ENCODE results near the gene SERPINA3.
A peak's percentile ranks its signal among the peaks of the same experiment; 100 is the strongest.
"Not testable (repeated sequence)": the region's sequence is repeated elsewhere in the genome, so short reads cannot be mapped to it uniquely, and the experiment has no call there.

SERPINA3 gene

DNA sequence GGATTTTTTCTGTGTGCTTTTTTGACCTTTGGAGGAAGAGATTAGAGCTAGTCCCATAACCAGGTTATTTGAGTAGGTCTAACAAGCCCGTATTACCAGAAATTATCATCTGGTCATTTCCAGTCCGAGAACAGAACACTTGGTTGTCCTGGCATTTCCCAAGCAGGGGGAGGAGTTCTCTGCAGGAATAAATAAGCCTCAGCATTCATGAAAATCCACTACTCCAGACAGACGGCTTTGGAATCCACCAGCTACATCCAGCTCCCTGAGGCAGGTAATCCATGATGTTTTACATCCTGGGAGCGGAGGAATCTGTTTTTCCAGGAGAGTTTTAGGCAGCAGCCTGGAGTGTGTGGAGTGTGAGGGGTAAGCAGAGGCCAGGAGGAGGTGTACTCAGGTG, at the start of gene SERPINA3:
Gene SERPINA3, plus strand, starts transcription at position 218 of the 400 bp plus-strand sequence. CDS start 2,051 bp downstream, outside the sequence.
- DNase-seq (ENCODE audit: low spot score), result peak; percentile 77

DNA sequence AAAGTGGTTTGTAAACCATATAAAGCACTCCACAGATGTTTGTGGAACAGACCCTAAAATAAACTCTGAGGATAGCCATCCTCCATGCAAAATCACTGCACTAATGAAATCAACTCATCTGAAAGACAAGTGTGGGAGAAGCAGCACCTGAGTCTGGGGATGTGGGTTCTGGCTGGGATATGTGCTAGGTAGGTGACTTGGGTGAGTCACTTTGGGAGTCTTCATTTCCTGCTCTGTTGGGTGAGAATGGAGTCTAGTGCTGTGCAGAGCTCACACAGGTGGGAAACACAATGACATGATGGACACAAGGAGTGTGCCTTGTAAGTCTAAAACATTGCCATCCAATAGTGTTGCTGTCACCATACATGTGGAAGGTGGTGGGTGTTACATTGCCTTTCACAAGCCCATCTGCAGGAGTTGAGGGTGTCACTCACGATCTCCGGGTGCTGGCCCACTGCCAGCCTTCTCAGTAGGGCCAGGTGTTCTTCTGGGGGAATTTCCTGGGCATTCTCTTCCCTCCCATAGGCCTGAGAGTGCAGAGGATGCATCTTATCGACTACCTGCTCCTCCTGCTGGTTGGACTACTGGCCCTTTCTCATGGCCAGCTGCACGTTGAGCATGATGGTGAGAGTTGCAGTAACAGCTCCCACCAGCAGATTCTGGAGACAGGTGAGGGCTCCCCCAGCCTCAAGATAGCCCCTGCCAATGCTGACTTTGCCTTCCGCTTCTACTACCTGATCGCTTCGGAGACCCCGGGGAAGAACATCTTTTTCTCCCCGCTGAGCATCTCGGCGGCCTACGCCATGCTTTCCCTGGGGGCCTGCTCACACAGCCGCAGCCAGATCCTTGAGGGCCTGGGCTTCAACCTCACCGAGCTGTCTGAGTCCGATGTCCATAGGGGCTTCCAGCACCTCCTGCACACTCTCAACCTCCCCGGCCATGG, 49.0 kb upstream of the SERPINA3 start:
- DNase-seq (ENCODE audit: low spot score), result no peak

DNA sequence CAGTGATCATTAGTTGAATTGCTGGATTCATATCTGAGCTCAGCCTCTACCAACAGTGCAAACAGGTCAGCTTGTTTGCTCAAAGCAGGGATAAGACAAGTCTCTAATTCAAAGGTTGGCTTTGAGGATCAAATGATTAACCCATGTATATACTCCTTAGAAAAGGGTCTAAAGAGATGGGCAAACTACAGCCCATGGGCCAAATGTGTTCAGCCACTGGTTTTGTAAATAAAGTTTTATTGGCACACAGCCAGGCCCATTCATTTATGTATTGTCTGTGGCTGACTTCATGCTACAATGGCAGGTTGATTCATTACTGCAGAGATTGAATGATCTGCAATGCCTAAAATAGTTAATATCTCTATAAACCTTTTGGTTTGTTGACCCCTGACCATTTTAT, 47.8 kb upstream of the SERPINA3 start:
- no peak for DNase-seq (ENCODE audit: low spot score)

DNA sequence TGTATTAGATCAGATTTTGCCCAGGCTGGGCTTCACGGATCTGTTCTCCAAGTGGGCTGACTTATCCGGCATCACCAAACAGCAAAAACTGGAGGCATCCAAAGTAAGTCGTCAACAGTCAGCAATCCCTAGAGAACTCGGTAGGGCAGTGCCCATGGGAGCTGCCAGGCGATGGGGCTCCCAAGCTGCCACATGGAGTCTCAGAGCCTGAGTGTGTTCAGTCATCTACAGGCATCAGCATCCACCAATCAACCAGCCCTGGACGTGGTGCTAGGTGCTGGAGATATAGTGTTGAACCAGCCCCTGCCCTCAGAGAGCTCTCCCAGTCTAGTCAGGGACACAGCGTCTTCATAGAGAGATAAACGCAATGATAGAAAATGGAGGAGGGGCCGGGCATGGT, 44.0 kb upstream of the SERPINA3 start:
- no peak for DNase-seq (ENCODE audit: low spot score)

DNA sequence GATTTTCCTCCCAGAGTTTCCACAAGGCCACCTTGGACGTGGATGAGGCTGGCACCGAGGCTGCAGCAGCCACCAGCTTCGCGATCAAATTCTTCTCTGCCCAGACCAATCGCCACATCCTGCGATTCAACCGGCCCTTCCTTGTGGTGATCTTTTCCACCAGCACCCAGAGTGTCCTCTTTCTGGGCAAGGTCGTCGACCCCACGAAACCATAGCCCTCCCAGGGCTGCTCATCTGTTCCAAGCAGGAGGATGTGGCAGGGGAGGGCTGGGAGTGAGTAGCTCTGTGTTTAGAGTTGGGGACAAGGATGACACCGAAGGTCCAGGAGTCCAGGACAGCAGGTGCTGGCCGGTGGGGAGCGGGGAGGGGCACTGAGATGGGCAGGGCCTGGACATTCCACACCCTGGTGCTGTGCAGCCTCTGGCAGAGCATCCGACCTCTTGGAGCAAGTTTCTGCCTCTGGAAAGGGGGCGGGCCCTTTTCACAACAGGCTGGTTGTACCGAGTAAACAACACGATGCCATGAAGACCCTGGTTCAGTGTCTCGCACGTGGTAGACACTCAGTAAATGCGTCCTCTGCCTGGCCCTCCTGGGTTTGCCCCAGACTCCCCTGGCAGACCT, 42.7 kb upstream of the SERPINA3 start:
- no peak for DNase-seq (ENCODE audit: low spot score)

DNA sequence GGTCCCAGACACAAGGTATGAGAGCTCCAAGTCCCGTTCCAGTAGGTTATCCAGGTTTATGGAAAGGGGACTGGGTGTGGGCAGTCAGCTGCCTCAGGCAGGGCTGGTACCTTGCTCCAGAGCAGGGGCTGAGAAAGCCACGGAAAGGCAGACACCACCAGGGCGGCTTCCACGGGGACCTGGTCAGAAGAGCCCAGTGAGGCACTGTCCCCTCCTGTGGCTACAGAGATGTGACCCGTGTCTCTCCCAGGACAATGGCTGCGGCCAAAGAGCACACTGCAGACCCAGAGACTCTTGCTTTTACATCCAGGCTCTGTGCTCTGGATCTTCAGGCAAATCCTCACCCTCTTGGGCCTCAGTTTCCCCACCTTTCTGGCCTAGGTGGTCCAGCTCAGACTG, 42.2 kb upstream of the SERPINA3 start:
- DNase-seq (ENCODE audit: low spot score), result no peak

DNA sequence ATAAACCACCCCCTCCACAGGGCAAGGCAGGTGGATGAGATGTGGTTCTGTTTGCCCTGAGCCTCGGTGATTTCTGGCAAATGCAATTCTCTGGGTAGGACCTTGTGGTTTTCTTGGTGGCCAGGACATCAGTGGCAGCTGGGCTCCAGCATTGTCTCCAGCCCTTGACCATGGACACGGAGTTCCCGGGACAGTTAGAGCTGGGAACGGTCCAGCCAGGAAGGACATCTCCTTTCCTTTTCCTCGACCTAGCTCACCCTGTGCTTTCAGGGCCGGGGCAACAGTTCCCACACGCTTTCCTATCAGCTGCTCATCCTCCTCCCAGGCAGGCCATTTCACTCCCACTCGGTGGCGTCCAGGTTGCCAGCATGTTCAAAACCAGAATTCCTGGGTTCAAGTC, 41.8 kb upstream of the SERPINA3 start:
- no peak for DNase-seq (ENCODE audit: low spot score)

DNA sequence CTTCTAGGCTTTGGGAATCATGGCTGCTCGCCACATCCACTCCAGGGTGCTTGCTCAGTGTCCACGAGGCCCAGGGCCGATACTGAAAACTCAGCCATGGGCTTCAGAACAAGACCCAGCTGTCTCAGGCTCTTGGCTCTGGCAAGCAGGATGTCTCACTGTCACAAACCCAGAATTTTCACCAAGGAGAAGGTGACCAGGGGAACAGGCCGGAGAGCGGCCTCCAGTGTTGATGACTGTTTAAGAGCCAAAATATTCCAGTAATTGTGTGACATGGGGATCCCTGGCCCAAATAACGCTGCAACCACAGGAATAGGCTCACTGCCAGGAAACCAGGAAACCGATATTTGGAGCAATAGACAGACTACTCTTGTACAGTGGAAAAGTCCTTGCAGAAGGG, 40.8 kb upstream of the SERPINA3 start:
- peak; percentile 0 for DNase-seq (ENCODE audit: low spot score)

DNA sequence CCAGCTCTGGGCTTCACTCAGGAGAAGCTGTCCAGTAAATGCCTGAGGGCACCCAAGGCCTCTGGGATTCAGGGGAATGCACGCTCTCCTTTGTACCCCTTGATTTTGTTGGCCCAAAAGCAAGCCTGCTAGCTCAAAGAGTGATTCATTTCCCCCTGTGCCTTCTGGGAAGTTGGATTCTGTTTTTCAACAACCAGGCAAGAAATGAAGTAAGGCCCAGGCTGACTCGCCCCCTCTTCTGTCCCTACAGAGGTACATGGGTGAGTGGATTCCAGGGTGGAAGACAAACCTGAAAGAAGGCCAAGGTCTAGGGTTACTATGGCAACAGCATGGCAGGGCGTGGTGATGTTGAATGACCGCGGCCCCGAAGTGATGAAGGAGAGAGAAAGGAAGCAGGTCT, 40.2 kb upstream of the SERPINA3 start:
- no peak for DNase-seq (ENCODE audit: low spot score)

DNA sequence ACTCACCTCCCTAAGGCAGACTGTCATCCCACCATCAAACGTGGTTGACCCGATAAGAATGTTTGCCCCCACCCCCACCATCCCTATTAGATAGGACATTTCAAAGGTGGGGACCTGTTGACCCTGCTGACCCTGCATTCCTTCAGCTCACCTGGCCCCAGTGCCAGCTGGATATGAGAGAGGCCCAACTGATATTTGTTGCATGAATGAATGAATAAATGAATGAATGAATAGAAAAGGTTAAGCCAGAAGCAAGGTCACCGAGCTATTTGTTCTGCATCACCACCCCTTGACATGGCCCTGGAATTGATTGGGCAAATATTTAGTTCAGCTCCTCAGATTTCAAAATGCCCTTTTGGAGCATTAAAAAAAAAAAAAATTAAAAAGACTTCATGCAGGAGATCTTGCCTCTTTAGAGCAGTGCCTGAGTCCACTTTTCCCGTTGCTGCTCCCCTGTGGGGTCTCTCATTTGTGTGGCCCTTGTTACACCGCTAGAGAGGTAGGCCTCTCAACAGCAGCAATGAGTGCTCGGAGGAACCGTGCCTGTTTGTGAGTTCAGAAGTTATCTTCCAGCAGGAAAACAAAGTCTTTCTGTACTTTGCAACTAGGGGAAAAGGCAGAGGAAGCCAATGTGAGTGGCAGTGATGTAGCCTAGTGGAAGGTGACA, 39.4 kb upstream of the SERPINA3 start:
- no peak for DNase-seq (ENCODE audit: low spot score)

DNA sequence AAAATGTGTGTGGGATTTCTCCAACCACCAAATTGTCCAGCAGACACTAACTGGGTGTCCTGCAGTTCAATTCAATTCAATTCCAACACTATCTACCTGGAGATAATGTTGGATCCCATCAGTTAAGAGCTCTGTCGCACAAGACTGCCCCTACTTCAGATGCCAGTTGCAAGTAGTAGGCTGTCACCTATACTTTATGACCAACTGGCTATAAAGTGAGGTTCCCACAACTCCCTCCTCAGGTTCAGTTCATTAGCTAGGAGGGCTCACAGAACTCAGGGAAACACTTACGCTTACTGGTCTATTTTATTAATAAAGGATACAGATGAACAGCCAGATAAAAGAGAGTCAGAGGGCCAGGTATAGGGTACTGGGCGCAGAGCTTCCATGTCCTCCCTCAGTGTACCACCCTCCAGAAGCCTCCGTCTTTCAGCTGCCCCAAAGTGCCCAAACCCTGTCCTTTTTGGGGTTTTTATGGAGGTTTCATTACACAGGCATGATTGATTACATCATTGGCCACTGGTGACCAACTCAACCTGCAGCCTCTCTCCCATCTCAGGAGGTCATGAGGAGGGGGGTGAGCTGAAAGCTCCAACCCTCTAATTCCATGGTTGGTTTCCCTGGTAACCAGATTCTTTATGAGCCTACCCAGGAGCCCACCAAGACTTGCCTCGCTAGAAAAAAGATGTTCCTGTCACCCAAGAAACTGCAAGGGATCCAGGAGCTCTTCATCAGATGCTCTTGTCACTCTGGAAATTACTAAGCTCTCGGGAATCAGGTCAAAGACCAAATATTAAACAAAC, 38.5 kb upstream of the SERPINA3 start:
- no peak for DNase-seq (ENCODE audit: low spot score)

DNA sequence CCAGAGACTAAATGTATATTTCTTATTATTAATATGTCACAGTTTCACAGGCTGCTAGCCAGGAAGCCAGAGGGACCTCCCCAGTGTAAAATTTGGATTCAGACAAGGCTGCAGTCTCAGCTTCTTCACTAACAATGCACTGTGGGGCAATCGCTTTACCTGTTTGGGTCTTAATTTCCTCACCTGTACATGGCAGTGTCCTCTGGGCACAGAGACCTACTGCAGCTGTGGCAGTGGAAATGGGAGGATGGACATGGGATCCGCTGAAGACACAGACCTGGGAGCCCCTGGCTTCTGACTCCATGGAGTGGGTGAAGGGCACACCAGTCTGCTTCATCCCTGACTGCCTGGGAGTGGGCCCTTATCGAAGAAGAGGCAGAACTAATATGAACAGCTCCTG, 37.9 kb upstream of the SERPINA3 start:
- no peak for DNase-seq (ENCODE audit: low spot score)

DNA sequence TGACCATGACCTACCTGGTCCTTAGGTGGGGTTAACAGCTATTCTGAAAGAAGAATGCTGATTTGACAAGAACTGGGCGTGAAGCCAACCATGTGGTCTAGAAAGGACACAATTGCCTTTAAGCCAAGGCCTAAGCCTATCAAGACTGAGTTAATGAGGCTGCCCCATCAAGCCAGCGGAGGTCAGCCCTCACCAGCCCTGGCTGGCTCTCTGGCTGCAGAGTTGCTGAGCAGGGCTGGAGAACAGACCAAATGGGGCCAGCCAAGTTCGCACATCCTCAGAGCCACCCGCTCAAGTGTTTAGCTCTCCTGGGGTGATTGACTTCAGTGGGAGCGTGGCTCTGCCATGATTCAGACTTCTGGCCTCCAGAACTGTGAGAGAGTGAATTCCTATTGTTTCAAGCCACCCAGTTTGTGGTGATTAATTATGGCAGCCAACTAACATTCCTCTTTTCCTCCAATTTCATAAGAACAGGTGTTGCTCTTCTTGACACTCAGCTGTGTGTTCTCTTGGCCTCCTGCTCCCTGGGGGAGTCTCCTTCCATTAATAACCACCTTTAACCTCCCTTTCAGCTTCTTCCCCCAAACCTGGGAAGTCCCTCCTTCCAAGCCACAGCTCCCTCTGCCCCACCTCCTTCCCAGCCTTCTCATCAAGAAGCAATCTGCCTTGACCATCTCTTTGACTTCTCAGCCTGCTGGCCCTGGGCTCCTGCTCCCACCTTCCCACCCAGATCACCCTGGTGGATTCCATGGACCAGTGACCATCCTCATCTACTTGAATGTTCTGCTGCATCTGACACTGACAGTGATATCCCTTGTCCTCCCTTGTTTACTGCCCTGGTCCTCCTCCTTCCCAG, 36.2 kb upstream of the SERPINA3 start:
- no peak for DNase-seq (ENCODE audit: low spot score)

DNA sequence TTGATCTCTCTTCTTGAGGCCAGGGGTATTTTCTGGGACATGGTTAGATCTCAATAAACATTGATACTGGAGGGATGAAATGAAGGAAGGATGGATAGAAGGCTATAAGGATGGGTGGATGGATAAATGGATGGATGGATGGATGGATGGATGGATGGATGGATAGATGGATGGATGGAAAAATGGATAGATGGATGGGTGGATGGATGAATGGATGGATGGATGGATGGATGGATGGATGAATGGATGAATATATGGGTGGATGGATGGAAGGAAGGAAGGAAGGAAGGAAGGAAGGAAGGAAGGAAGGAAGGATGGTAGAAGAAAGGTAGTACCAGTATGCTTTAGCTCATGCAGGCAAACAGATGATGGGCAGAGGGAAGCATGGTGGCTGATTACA, 34.7 kb upstream of the SERPINA3 start:
- not testable (repeated sequence) for DNase-seq (ENCODE audit: low spot score)

DNA sequence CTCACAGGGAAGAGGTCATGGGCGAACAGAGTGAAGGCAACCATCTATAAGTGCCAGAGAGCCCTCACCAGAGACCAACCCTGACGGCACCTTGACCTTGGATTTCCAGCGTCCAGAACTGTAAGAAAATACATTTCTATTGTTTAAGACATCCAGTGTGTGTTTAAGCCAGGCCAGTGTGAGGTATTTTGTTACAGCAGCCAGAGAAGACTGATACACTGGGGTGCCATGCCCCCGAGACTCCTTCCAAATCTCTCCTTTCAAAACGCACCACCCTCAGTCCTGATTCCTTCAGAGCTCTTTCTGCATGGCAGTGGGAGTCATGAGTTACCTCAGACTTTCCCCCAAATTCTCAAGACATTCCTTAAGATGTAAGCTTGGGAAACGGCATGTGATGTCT, 33.5 kb upstream of the SERPINA3 start:
- DNase-seq (ENCODE audit: low spot score), result no peak

DNA sequence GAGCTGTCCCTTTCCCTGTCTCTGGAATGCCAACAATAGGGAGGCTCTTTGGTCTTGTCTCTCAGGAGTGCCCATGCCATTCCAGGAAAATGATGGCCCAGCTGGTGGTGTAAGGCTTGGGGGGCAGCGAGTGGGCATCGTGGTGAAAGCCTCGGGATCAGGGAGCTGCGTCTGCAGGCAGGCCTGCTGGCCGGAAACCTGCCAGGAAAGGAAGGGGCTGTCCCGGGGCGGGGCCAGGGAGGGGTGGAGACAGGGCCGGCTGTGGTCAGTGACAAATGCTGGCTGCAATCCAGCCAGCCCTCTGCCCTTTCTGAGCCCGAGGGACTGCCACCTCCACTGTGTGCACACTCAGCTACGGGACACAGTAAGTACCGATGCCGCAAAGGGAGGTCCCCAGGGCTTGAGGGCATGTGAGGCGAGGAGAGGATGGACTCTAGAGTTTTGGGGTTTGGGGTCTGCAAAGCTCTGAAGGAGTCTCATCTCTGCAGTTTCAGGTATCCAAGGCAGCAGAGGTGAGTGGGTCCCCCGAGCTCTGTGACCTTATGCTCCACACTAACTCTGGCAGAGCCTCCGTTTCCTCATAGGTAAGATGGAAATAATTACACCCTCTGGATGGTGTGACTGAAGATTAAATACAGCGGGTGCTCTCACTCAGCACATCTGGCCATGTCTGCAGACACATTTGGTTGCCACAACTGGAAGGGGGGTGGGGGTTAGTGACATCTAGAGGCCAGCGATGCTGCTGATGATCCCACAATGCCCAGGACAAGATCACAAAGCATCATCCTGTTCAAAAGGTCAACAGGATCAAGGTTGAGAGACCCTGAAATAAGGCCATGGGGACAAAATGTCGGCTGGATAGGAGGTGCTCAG, 30.8 kb upstream of the SERPINA3 start, which contains the start of gene SERPINA5:
Gene SERPINA5, plus strand, starts transcription at position 300 of the 873 bp plus-strand sequence. CDS start 5,937 bp downstream, outside the sequence.
- DNase-seq (ENCODE audit: low spot score), result no peak

DNA sequence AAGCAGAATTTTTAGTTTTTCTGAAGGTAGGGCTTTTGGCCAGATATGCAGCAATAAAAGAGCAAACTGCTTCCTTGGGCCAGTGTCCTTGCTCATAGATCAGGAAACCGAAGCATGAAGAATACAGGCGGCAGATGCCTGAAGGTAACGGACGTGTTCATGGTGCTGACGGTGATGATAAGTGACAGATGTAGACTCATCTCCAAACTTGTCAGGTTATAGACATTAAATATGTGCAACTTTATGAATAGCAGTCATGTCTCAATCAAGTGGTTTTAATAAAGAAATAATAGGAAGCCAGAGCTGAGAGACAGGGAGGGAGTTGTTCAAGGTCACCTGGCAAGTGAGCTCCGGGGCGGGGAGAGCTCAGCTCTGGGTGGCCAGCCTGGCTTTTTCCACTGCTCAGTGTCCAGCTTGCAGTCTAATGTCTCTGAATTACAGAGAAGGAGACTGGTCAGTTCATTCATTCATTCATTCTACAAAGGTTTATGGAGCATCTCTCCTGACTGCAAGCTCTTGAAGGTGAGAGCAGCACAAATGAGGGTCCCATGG, 29.9 kb upstream of the SERPINA3 start:
- no peak for DNase-seq (ENCODE audit: low spot score)

DNA sequence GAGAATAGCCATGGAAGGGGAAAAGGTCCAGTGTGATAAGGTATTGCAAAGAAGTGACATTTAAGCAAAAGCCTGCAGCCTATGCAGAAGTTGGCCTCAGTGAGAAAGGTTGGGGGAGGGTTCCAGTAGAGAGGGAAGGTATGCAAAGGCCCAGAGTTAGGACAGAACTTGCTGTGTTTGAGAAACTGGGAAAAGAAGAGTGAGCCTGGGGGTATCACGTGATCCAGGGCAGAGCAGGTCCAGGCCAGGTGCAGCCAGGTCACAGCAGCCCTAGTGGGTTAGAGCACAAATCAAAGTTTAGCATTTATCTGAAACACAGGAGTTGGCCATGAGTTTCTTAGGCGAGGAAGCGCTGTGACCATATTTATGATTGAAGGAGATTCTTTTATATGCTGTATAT, 29.3 kb upstream of the SERPINA3 start:
- DNase-seq (ENCODE audit: low spot score), result no peak

DNA sequence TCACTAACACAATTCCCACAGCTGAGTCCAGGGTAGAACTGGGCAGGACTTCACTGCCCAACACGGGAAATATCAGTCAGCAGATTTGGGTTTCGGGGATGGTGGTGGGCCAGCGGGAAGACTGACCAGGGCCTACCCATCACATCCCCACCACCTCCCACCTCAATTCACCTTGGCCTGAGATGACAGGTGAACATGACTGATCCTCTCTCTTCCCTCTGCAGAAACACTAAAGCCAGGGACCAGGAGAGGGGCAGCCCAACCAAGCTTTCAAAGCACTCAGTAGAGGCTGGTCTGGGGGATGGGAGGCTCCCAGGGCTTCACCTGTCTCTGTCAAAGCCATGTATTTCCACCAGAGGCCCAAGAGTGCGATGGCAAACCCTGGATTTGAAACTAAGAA, 28.6 kb upstream of the SERPINA3 start:
- no peak for DNase-seq (ENCODE audit: low spot score)

Measured in cerebellar cortex (tissue), 1 donor.